ENCODE data around the gene RNF215.

RNF215 gene

DNA sequence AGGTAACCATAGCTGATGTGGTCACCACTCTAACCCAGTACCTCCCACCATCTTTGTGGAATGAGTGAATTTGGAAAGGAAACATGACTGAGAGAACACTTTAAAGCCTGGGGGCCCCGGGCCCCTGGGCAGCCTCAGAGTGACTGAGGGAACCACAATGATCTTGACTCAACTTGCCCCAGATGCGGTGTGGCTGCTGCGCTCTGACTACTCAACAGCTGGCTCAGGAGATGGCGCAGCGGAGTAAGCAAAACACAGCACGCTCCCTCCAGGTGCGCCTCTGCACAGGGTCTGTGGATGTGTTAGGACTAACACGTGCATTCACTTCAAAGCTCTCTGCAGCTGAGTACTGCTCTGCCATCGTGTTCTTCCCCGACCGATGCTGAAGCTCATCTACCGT lies 5.9 kb downstream of the RNF215 start:
- TF ChIP-seq, protein P1, sequence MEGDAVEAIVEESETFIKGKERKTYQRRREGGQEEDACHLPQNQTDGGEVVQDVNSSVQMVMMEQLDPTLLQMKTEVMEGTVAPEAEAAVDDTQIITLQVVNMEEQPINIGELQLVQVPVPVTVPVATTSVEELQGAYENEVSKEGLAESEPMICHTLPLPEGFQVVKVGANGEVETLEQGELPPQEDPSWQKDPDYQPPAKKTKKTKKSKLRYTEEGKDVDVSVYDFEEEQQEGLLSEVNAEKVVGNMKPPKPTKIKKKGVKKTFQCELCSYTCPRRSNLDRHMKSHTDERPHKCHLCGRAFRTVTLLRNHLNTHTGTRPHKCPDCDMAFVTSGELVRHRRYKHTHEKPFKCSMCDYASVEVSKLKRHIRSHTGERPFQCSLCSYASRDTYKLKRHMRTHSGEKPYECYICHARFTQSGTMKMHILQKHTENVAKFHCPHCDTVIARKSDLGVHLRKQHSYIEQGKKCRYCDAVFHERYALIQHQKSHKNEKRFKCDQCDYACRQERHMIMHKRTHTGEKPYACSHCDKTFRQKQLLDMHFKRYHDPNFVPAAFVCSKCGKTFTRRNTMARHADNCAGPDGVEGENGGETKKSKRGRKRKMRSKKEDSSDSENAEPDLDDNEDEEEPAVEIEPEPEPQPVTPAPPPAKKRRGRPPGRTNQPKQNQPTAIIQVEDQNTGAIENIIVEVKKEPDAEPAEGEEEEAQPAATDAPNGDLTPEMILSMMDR (conservative IDR thresholded peaks at IDR 0.05; ENCODE audit: low read depth, low read length), result no peak
- H3K4me3 ChIP-seq (ENCODE audit: low read length), result no peak overlapping the region
- no peak for DNase-seq (ENCODE audit: low read depth)

DNA sequence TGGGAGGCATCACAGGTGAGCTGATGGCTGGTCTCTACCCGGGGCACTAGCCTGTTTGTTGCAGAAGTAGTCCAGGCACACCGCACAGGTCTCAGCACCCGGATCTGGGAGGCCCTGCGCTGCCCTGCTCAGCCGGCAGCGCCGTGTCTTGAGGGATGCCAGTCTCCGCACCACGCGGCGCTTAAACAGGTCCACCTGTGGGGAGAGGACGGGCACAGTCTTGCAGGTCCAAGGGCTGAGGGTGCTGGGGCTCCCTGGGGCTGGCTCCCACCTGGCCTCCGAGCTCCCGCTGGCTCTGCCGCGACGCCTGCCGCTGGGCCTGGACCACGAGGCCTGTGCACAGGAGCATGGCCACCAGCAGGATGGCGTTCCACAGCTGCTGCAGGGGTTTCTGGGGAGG lies 7.2 kb downstream of the RNF215 start:
- TF ChIP-seq, protein P1 (conservative IDR thresholded peaks at IDR 0.05; ENCODE audit: low read depth, low read length), result no peak
- H3K4me3 ChIP-seq (ENCODE audit: low read length), result no peak overlapping the region
- no peak for DNase-seq (ENCODE audit: low read depth)

DNA sequence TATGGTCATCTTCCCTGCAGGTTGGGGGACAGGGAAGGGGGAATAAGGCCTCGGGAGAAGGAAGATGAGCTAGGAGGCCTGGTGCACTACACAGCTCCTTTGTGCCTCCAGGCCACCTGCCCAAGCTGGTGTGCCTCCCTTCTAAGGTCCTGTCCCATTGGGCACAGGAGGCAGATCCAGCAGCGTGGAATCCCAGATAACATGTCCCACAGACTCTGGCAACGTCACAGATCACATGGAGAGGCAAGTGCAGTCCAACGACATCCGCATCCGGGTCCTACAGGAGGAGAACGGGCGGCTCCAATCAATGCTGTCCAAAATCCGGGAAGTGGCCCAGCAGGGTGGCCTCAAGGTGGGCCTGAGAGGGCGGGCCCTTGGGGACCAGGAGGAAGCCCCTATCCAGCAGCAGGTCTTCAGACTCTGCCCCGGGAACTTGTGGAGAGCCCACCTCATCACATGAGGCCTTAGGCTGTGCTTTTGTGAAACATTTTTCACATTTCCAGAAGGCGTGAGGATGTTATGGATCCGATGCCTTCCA lies 11.8 kb downstream of the RNF215 start:
- DNase-seq (ENCODE audit: low read depth), result no peak
- TF ChIP-seq, protein P1 (conservative IDR thresholded peaks at IDR 0.05; ENCODE audit: low read depth, low read length), result no peak

DNA sequence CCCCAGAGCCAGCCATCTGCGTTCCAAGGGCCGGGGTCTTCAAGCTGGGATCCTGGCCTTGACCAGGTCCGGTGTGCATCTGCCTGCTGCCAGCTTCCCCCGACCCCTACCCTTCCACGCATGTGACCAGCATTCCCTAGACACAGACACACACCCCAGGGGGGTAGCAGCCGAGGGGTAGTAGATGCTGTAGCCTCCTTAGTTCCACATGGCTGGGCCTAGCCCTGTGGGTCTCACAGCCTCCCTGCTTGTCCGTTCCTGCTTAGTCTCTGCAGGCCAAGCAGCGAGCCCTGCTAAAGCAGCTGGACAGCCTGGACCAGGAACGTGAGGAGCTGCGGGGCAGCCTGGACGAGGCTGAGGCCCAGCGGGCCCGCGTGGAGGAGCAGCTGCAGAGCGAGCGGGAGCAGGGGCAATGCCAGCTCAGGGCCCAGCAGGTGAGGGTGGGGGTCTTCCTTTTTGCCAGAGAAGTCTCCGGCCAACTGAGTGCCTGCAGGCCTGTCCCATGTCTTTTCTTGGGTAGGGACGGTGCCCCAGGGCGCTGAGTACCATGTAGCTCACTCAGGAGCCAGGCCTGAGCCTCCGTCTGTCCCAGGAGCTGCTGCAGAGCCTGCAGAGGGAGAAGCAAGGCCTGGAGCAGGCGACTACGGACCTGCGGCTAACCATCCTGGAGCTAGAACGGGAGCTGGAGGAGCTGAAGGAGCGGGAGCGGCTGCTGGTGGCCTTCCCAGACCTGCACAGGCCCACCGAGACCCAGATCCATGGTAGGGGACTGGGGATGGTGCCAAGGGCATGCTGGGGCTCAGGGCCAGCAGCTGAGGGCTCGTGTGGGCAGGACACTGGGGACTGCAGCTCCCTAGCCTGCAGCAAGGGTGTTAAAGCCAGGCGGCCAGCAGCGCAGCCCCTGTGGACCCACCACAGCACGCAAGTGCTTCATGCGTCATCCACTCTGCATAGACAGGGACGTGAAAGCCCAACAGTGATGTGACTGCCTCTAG lies 13.6 kb downstream of the RNF215 start:
- TF ChIP-seq, protein P1 (conservative IDR thresholded peaks at IDR 0.05; ENCODE audit: low read depth, low read length), result no peak
- DNase-seq (ENCODE audit: low read depth), result no peak
- H3K4me3 ChIP-seq (ENCODE audit: low read length), result no peak overlapping the region

More for the DNA sequence above, 11.8 kb downstream of the RNF215 start:
- H3K4me3 ChIP-seq (ENCODE audit: low read length), result no peak overlapping the region

DNA sequence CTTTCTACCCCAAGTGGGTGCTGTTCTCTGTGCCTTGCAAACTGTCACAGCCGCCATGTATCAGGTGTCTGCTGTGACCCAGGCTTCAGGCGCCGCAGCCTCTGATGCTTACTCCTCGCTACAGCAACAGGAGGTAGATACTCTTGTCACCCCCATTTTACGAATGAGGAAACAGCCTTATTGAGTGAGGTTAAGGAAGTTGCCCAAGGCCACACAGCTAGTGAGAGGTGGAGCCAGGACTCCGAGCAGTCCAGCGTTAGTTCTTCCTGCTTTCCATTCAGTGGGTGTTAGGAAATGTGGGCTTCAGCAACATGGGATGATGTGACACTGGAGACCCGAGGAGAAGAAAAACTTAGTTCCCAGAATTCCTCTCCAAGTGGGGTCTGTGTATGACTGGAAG lies 14.3 kb downstream of the RNF215 start:
- TF ChIP-seq, protein P1 (conservative IDR thresholded peaks at IDR 0.05; ENCODE audit: low read depth, low read length), result no peak
- DNase-seq (ENCODE audit: low read depth), result no peak
- no peak overlapping the region for H3K4me3 ChIP-seq (ENCODE audit: low read length)

DNA sequence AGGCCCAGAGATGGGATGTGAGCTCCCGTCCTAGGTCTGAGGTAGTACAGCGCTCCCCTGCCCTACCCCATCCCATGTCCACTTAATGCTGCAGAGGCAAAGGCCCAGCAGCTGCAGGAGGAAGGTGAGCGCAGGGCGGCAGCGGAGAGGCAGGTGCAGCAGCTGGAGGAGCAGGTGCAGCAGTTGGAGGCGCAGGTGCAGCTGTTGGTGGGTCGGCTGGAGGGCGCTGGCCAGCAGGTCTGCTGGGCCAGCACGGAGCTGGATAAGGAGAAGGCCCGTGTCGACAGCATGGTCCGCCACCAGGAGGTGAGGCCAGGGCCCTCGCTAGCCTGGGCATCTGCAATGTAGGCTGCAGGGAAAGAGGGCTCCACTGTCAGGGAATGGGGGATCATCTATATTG lies 15.2 kb downstream of the RNF215 start:
- no peak for DNase-seq (ENCODE audit: low read depth)
- TF ChIP-seq, protein P1 (conservative IDR thresholded peaks at IDR 0.05; ENCODE audit: low read depth, low read length), result no peak
- no peak overlapping the region for H3K4me3 ChIP-seq (ENCODE audit: low read length)

Data from retinal pigment epithelial cell (primary cell).